Smooth muscle cell (in vitro differentiated cells): Measurements from ENCODE around the gene PKMYT1. TPM values are rescaled to one million over a fixed set of nuclear protein-coding genes. Genes with fewer than 3 reads are reported as not detected.

ENCODE experiments used
- DNase-seq: peaks from one replicate; lab custom pipeline; 2025; ENCODE audit not compliant: unreplicated experiment; lab: John Stamatoyannopoulos, UW
- H2AFZ ChIP-seq: fragments of 200-600 bp; sonication (generic); 2 replicates; pipeline ENCODE4 v1.6.0; 2016; ENCODE audit warnings: antibody characterized with exemption, low read depth, mild to moderate bottlenecking
- H3F3A ChIP-seq: fragments of 200-600 bp; sonication (generic); 2 replicates; pipeline ENCODE4 v1.6.0; 2017; ENCODE audit warnings: antibody characterized with exemption, low read depth
- H3K27ac ChIP-seq: fragments of 200-600 bp; sonication (generic); 2 replicates; pipeline ENCODE4 v1.5.1; 2016; ENCODE audit warnings: low read depth, mild to moderate bottlenecking
- H3K27me3 ChIP-seq: fragments of 200-600 bp; sonication (generic); 2 replicates; pipeline ENCODE4 v1.6.1; 2016; ENCODE audit warnings: low read depth, mild to moderate bottlenecking
- H3K36me3 ChIP-seq: fragments of 200-600 bp; sonication (generic); 2 replicates; pipeline ENCODE4 v1.5.1; 2016; ENCODE audit warnings: low read depth
- H3K4me1 ChIP-seq: fragments of 200-600 bp; sonication (generic); 2 replicates; pipeline ENCODE4 v1.5.1; 2016; ENCODE audit warnings: low read depth
- H3K4me2 ChIP-seq: fragments of 200-600 bp; sonication (generic); 2 replicates; pipeline ENCODE4 v1.6.0; 2016; ENCODE audit warnings: mild to moderate bottlenecking
- H3K4me3 ChIP-seq: fragments of 200-600 bp; sonication (generic); 2 replicates; pipeline ENCODE4 v1.5.1; 2016; ENCODE audit warnings: mild to moderate bottlenecking
- H3K79me2 ChIP-seq: fragments of 200-600 bp; sonication (generic); 2 replicates; pipeline ENCODE4 v1.6.0; 2016; ENCODE audit warnings: low read depth, mild to moderate bottlenecking
- H3K9ac ChIP-seq: fragments of 200-600 bp; sonication (generic); 2 replicates; pipeline ENCODE4 v1.6.0; 2016; ENCODE audit warnings: low read depth
- H3K9me3 ChIP-seq: fragments of 200-600 bp; sonication (generic); replicated peaks from 2 replicates; pipeline ENCODE4 v1.5.1; 2016; ENCODE audit warnings: low read depth
- H4K20me1 ChIP-seq: fragments of 200-600 bp; sonication (generic); 2 replicates; pipeline ENCODE4 v1.6.0; 2016; ENCODE audit warnings: low read depth
- WGBS: methylation state at CpG from one replicate; pipeline ENCODE4 v1.1.7; 2016; ENCODE audit warnings: low lambda C conversion rate; 5-methylcytosine and 5-hydroxymethylcytosine counted together
- polyA plus RNA-seq: library from polyadenylated mRNA; unstranded; fragments of >200 nt; fragmentation: Nextera tagmentation; extraction: Ambion mirVana; gene quantifications from 2 replicates; pipeline ENCODE4 v1.2.1, GENCODE V29; 2016
- small RNA-seq: library from RNA; depleted of rRNA; stranded (forward); fragments of <200 nt; gene quantifications from one replicate; pipeline ENCODE3, GENCODE V24; 2014
- total RNA-seq: library from RNA; depleted of rRNA; stranded (reverse); fragments of >200 nt; gene quantifications from 2 replicates; pipeline ENCODE4 v1.2.3, GENCODE V29; 2014
- TF ChIP-seq, protein P1 (sequence below): fragments of 200-600 bp; sonication (generic); IDR thresholded peaks from 2 replicates; pipeline ENCODE4 v1.5.1; 2017; ENCODE audit warnings: borderline replicate concordance, mild to moderate bottlenecking, antibody characterized with exemption; ENCODE audit not compliant: insufficient read depth, poor library complexity, severe bottlenecking

The PKMYT1 gene
- total and polyA plus RNA-seq, 2 experiments from 2014 or later, result 13.8 to 32.6 TPM

DNA sequence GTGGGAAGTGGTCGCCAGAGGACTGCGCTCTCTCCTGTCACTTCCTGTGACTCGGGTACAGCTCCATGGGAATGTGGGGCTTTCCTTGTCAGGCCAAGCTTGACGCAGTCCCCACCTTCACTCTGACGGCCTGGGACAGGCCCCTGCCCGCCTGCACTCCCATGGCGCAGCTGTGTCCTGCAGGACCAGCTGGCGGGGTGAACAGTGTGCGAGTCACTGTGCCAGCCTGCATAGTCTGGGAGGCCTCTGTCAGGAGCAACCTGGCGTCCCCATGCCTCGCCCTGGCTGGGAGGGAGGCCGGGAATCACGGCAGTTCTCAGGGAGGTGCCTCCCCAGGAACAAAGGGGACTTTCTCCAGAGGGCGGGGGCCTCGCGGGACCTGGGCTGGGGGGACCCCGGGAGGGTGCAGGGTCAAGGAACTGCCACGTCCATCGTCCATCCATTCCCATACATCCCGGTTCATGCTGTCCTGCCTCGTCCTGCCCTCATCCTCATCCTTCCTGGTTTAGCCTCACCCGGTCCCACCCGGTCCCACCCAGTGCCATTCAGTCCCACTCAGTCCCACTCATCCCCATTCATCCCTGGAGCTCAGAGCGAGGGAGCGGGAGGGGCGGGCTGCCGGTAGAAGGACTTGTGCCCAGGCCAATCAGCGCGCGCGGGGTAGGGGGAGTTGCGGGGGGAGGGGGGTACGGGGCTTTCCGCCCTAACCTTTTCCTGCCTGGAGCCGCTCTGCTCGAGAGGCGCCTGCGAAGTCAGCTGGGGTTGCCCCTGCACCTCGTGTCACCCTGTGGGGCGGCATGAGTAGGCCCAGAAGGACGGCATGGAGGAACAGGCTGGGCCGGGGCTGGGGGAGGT lies 55.1 kb downstream of the PKMYT1 start:
- TF ChIP-seq, protein P1, sequence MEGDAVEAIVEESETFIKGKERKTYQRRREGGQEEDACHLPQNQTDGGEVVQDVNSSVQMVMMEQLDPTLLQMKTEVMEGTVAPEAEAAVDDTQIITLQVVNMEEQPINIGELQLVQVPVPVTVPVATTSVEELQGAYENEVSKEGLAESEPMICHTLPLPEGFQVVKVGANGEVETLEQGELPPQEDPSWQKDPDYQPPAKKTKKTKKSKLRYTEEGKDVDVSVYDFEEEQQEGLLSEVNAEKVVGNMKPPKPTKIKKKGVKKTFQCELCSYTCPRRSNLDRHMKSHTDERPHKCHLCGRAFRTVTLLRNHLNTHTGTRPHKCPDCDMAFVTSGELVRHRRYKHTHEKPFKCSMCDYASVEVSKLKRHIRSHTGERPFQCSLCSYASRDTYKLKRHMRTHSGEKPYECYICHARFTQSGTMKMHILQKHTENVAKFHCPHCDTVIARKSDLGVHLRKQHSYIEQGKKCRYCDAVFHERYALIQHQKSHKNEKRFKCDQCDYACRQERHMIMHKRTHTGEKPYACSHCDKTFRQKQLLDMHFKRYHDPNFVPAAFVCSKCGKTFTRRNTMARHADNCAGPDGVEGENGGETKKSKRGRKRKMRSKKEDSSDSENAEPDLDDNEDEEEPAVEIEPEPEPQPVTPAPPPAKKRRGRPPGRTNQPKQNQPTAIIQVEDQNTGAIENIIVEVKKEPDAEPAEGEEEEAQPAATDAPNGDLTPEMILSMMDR, result no peak
- 65% methylated on average over 31 of the region's 42 CpGs for WGBS
- no peaks in the 10 kb centered on the region for H3K79me2 ChIP-seq

DNA sequence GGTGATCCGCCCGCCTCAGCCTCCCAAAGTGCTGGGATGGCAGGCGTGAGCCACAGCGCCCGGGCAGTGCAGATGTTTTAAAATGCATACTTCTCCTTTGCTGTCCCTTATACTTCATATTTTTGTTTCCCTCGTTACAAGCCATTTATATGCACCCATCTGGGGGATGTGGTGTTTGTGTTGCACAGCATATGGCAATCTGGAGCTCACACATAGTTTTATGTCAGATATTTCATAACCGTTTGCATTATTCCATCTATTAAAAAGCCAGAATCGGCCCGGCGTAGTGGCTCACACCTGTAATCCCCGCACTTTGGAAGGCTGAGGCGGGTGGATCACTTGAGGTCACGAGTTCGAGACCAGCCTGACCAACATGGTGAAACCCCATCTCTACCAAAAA lies 56.8 kb downstream of the PKMYT1 start:
- DNase-seq, result no peak
- peaks cover 16% of the 10 kb centered on the region for H4K20me1 ChIP-seq
- no peak overlapping the region for H3K9ac ChIP-seq

More for the DNA sequence above, 55.1 kb downstream of the PKMYT1 start:
- Histone ChIP-seq H2AFZ (no peak overlapping the region), H3K4me1 (no peaks in the 10 kb centered on the region), H3F3A (no peaks in the 10 kb centered on the region), H3K36me3 (no peaks in the 10 kb centered on the region), H4K20me1 (peaks cover 15% of the 10 kb centered on the region), H3K9ac (no peak overlapping the region), H3K9me3 (no peaks in the 10 kb centered on the region), H3K4me3 (no peak overlapping the region), H3K4me2 (peak overlapping the region; percentile 31), H3K27ac (no peak overlapping the region), H3K27me3 (no peaks in the 10 kb centered on the region)
- DNase-seq, result no peak

More for the DNA sequence above, 56.8 kb downstream of the PKMYT1 start:
- Histone ChIP-seq H3K27me3 (no peaks in the 10 kb centered on the region), H2AFZ (no peak overlapping the region), H3K4me3 (no peak overlapping the region), H3K27ac (no peak overlapping the region), H3K4me2 (no peak overlapping the region), H3F3A (no peaks in the 10 kb centered on the region), H3K9me3 (no peaks in the 10 kb centered on the region), H3K4me1 (no peaks in the 10 kb centered on the region), H3K79me2 (no peaks in the 10 kb centered on the region), H3K36me3 (no peaks in the 10 kb centered on the region)
- TF ChIP-seq, protein P1, result no peak
- 96% methylated on average over 14 of the region's 14 CpGs for WGBS

Small RNAs within 50 kb of the gene (small RNA-seq; reads per million reads assigned to genes)
- gene LINC00514, result 0.08 reads per million

Other genes starting within 250 kb of the PKMYT1 start
- gene SRRM2, start 227.8 kb downstream of the PKMYT1 start, total RNA-seq, result 83.0 and 125 TPM in 2 replicates
- 280 and 434 TPM in 2 replicates for gene SRRM2, start 227.8 kb downstream of the PKMYT1 start, polyA plus RNA-seq
- gene ELOB, start 203.2 kb downstream of the PKMYT1 start, total RNA-seq, result 529 and 1,090 TPM in 2 replicates
- 709 and 739 TPM in 2 replicates for gene ELOB, start 203.2 kb downstream of the PKMYT1 start, polyA plus RNA-seq
- gene PRSS33, start 192.9 kb downstream of the PKMYT1 start, total RNA-seq, result not detected in 2 replicates
- not detected in 2 replicates for gene PRSS33, start 192.9 kb downstream of the PKMYT1 start, polyA plus RNA-seq
- not detected in 2 replicates for gene PRSS41, start 182.0 kb downstream of the PKMYT1 start, total RNA-seq
- not detected in 2 replicates for gene PRSS41, start 182.0 kb downstream of the PKMYT1 start, polyA plus RNA-seq
- not detected in 2 replicates for gene PRSS21, start 163.2 kb downstream of the PKMYT1 start, total RNA-seq
- gene PRSS21, start 163.2 kb downstream of the PKMYT1 start, polyA plus RNA-seq, result not detected in 2 replicates
- not detected in 2 replicates for gene ZG16B, start 150.1 kb downstream of the PKMYT1 start, total RNA-seq
- gene ZG16B, start 150.1 kb downstream of the PKMYT1 start, polyA plus RNA-seq, result not detected in 2 replicates
- 2.2 TPM in 1 of 2 replicates, not detected in the other for gene PRSS22, start 122.3 kb downstream of the PKMYT1 start, total RNA-seq
- gene PRSS22, start 122.3 kb downstream of the PKMYT1 start, polyA plus RNA-seq, result 0.79 and 3.7 TPM in 2 replicates
- gene FLYWCH2, start 97.2 kb downstream of the PKMYT1 start, total RNA-seq, result 31.7 and 44.6 TPM in 2 replicates
- 49.3 and 52.7 TPM in 2 replicates for gene FLYWCH2, start 97.2 kb downstream of the PKMYT1 start, polyA plus RNA-seq
- gene FLYWCH1, start 68.5 kb downstream of the PKMYT1 start, total RNA-seq, result 13.5 and 26.1 TPM in 2 replicates
- gene FLYWCH1, start 68.5 kb downstream of the PKMYT1 start, polyA plus RNA-seq, result 26.0 and 26.4 TPM in 2 replicates
- gene KREMEN2, start 16.2 kb downstream of the PKMYT1 start, total RNA-seq, result 0.27 and 1.3 TPM in 2 replicates
- gene KREMEN2, start 16.2 kb downstream of the PKMYT1 start, polyA plus RNA-seq, result 2.0 TPM in 2 replicates
- gene PAQR4, start 11.1 kb downstream of the PKMYT1 start, total RNA-seq, result 4.6 and 4.8 TPM in 2 replicates
- gene PAQR4, start 11.1 kb downstream of the PKMYT1 start, polyA plus RNA-seq, result 7.9 and 9.3 TPM in 2 replicates
- gene CLDN9, start 32.5 kb upstream of the PKMYT1 start, total RNA-seq, result 1.3 and 1.8 TPM in 2 replicates
- gene CLDN9, start 32.5 kb upstream of the PKMYT1 start, polyA plus RNA-seq, result 0.81 and 4.5 TPM in 2 replicates
- gene CLDN6, start 37.7 kb upstream of the PKMYT1 start, total RNA-seq, result 97.0 and 113 TPM in 2 replicates
- 55.4 and 365 TPM in 2 replicates for gene CLDN6, start 37.7 kb upstream of the PKMYT1 start, polyA plus RNA-seq
- 192 and 219 TPM in 2 replicates for gene TNFRSF12A, start 39.9 kb upstream of the PKMYT1 start, total RNA-seq
- 386 and 512 TPM in 2 replicates for gene TNFRSF12A, start 39.9 kb upstream of the PKMYT1 start, polyA plus RNA-seq
- gene HCFC1R1, start 43.5 kb upstream of the PKMYT1 start, total RNA-seq, result 63.3 and 73.5 TPM in 2 replicates
- 337 and 367 TPM in 2 replicates for gene HCFC1R1, start 43.5 kb upstream of the PKMYT1 start, polyA plus RNA-seq
- gene THOC6, start 43.6 kb upstream of the PKMYT1 start, total RNA-seq, result 24.1 and 28.9 TPM in 2 replicates
- 59.4 and 83.9 TPM in 2 replicates for gene THOC6, start 43.6 kb upstream of the PKMYT1 start, polyA plus RNA-seq
- 0.49 and 1.5 TPM in 2 replicates for gene BICDL2, start 56.5 kb upstream of the PKMYT1 start, total RNA-seq
- gene BICDL2, start 56.5 kb upstream of the PKMYT1 start, polyA plus RNA-seq, result 0.86 and 7.9 TPM in 2 replicates
- gene MMP25, start 66.1 kb upstream of the PKMYT1 start, total RNA-seq, result 0.36 and 0.90 TPM in 2 replicates
- gene MMP25, start 66.1 kb upstream of the PKMYT1 start, polyA plus RNA-seq, result 1.3 and 3.5 TPM in 2 replicates
- 25.1 and 26.3 TPM in 2 replicates for gene IL32, start 85.2 kb upstream of the PKMYT1 start, total RNA-seq
- gene IL32, start 85.2 kb upstream of the PKMYT1 start, polyA plus RNA-seq, result 27.7 and 35.0 TPM in 2 replicates
- gene ZSCAN10, start 118.8 kb upstream of the PKMYT1 start, total RNA-seq, result not detected in 2 replicates
- 0.30 TPM in 1 of 2 replicates, not detected in the other for gene ZSCAN10, start 118.8 kb upstream of the PKMYT1 start, polyA plus RNA-seq
- gene ZNF205, start 132.1 kb upstream of the PKMYT1 start, total RNA-seq, result 7.2 and 7.9 TPM in 2 replicates
- 11.9 and 12.8 TPM in 2 replicates for gene ZNF205, start 132.1 kb upstream of the PKMYT1 start, polyA plus RNA-seq
- gene ZNF213, start 154.6 kb upstream of the PKMYT1 start, total RNA-seq, result 4.4 and 9.2 TPM in 2 replicates
- gene ZNF213, start 154.6 kb upstream of the PKMYT1 start, polyA plus RNA-seq, result 8.3 and 9.6 TPM in 2 replicates
- not detected in 2 replicates for gene OR1F1, start 207.8 kb upstream of the PKMYT1 start, total RNA-seq
- not detected in 2 replicates for gene OR1F1, start 207.8 kb upstream of the PKMYT1 start, polyA plus RNA-seq